Trophoblast cell (in vitro differentiated cells and primary cell): ENCODE results near the gene CPLANE2.
A peak's percentile ranks its signal among the peaks of the same experiment; 100 is the strongest.

Experiments used
- DNase-seq, 2 donors: peaks; one replicate each; pipeline ENCODE4 v3.0.0-alpha.2; 2016
- H2AFZ ChIP-seq: 2 replicates; pipeline ENCODE4 v1.6.1; 2013; ENCODE audit warnings: low read length, moderate library complexity, mild to moderate bottlenecking; ENCODE audit not compliant: insufficient read depth, poor library complexity
- H2AK5ac ChIP-seq: 2 replicates; pipeline ENCODE4 v1.6.1; 2013; ENCODE audit warnings: mild to moderate bottlenecking, low read length
- H2BK120ac ChIP-seq: 2 replicates; pipeline ENCODE4 v1.6.1; 2013; ENCODE audit warnings: low read length, mild to moderate bottlenecking, moderate library complexity; ENCODE audit not compliant: insufficient read depth, poor library complexity
- H2BK12ac ChIP-seq: 2 replicates; pipeline ENCODE4 v1.6.1; 2013; ENCODE audit warnings: mild to moderate bottlenecking, low read length, moderate library complexity
- H2BK5ac ChIP-seq: 2 replicates; pipeline ENCODE4 v1.6.1; 2013; ENCODE audit warnings: low read length, low read depth, moderate library complexity, mild to moderate bottlenecking; ENCODE audit not compliant: poor library complexity
- H3K14ac ChIP-seq: 2 replicates; pipeline ENCODE4 v1.6.1; 2013; ENCODE audit warnings: mild to moderate bottlenecking, low read length
- H3K18ac ChIP-seq: 2 replicates; pipeline ENCODE4 v1.6.1; 2013; ENCODE audit warnings: mild to moderate bottlenecking, low read length
- H3K23ac ChIP-seq: 2 replicates; pipeline ENCODE4 v1.6.1; 2013; ENCODE audit warnings: low read length
- H3K27ac ChIP-seq: 2 replicates; pipeline ENCODE4 v1.5.1; 2013; ENCODE audit warnings: low read depth, mild to moderate bottlenecking, inconsistent platforms, low read length, moderate library complexity
- H3K27me3 ChIP-seq: 2 replicates; pipeline ENCODE4 v1.6.1; 2013; ENCODE audit warnings: inconsistent platforms, mild to moderate bottlenecking, low read length, moderate library complexity; ENCODE audit not compliant: insufficient read depth
- H3K36me3 ChIP-seq, 2 experiments: 1 replicate in 1 of 2; 2 replicates in 1 of 2; pipeline ENCODE4 v1.6.1; 2013; ENCODE audit warnings: low read length in 2 of 2, mild to moderate bottlenecking in 2 of 2, moderate library complexity in 1 of 2; ENCODE audit not compliant: insufficient read depth in 2 of 2, control insufficient read depth in 1 of 2
- H3K4ac ChIP-seq: 2 replicates; pipeline ENCODE4 v1.6.1; 2013; ENCODE audit warnings: low read depth, mild to moderate bottlenecking, low read length, moderate library complexity
- H3K4me1 ChIP-seq, 2 experiments: 1 replicate in 1 of 2; 2 replicates in 1 of 2; pipeline ENCODE4 v1.6.1; 2013; ENCODE audit warnings: low read length in 2 of 2, mild to moderate bottlenecking in 2 of 2, moderate library complexity in 1 of 2; ENCODE audit not compliant: insufficient read depth in 2 of 2, control insufficient read depth in 1 of 2
- H3K4me2 ChIP-seq: 2 replicates; pipeline ENCODE4 v1.6.1; 2013; ENCODE audit warnings: inconsistent platforms, mild to moderate bottlenecking, low read length, moderate library complexity
- H3K4me3 ChIP-seq: 2 replicates; pipeline ENCODE4 v1.5.1; 2013; ENCODE audit warnings: mild to moderate bottlenecking, low read depth, low read length, inconsistent platforms
- H3K79me1 ChIP-seq: one replicate; pipeline ENCODE4 v1.6.1; 2013; ENCODE audit warnings: low read length
- H3K79me2 ChIP-seq: 2 replicates; pipeline ENCODE4 v1.6.1; 2013; ENCODE audit warnings: low read length, mild to moderate bottlenecking; ENCODE audit not compliant: control insufficient read depth, insufficient read depth, poor library complexity
- H3K9ac ChIP-seq: 2 replicates; pipeline ENCODE4 v1.6.1; 2013; ENCODE audit warnings: mild to moderate bottlenecking, low read length
- H3K9me3 ChIP-seq: 2 replicates; pipeline ENCODE4 v1.6.1; 2013; ENCODE audit warnings: low read depth, mild to moderate bottlenecking, control low read depth, inconsistent platforms, low read length; ENCODE audit not compliant: insufficient read depth
- H4K12ac ChIP-seq: 2 replicates; pipeline ENCODE4 v1.6.1; 2013; ENCODE audit warnings: low read depth, mild to moderate bottlenecking, low read length, moderate library complexity
- H4K8ac ChIP-seq: 2 replicates; pipeline ENCODE4 v1.6.1; 2013; ENCODE audit warnings: low read depth, mild to moderate bottlenecking, low read length, moderate library complexity
- H4K91ac ChIP-seq: one replicate; pipeline ENCODE4 v1.6.1; 2013; ENCODE audit warnings: low read depth, mild to moderate bottlenecking, low read length, moderate library complexity
- WGBS: extraction: QIAGEN DNeasy Blood & Tissue Kit; methylation state at CpG from one replicate; pipeline ENCODE4 v1.1.7; 2013; ENCODE audit warnings: missing lambda C conversion rate; ENCODE audit not compliant: insufficient read length, insufficient coverage; ENCODE audit errors: extremely low coverage; 5-methylcytosine and 5-hydroxymethylcytosine counted together

CPLANE2 gene

GRCh38 chr1:16237343-16237830 is 404 bp upstream of the CPLANE2 start:
- no peak overlapping the region for H2AFZ ChIP-seq
- no peaks in the 10 kb centered on the region for H3K36me3 ChIP-seq
- no peak overlapping the region for H4K91ac ChIP-seq
- H2BK12ac ChIP-seq: no peak overlapping the region
- peaks cover 0 to 6% of the 10 kb centered on the region in 2 experiments for H3K4me1 ChIP-seq
- no peaks in the 10 kb centered on the region for H3K9me3 ChIP-seq
- H3K4ac ChIP-seq: no peak overlapping the region
- no peak overlapping the region for H3K14ac ChIP-seq
- H3K4me3 ChIP-seq: no peak overlapping the region
- no peak overlapping the region for H2BK5ac ChIP-seq
- H4K8ac ChIP-seq: peak overlapping the region; percentile 62
- no CpG with 5 or more reads among the region's 6 CpGs for WGBS
- no peaks in the 10 kb centered on the region for H3K79me1 ChIP-seq
- peak overlapping the region; percentile 91 for H3K4me2 ChIP-seq
- no peak overlapping the region for H3K23ac ChIP-seq
- no peak overlapping the region for H2AK5ac ChIP-seq
- H4K12ac ChIP-seq: no peak overlapping the region
- no peak overlapping the region for H2BK120ac ChIP-seq
- no peak overlapping the region for H3K27ac ChIP-seq
- peaks cover 1% of the 10 kb centered on the region for H3K79me2 ChIP-seq
- H3K27me3 ChIP-seq: no peaks in the 10 kb centered on the region
- no peak overlapping the region for H3K9ac ChIP-seq
- no peak overlapping the region for H3K18ac ChIP-seq
- DNase-seq: no peak

DNA sequence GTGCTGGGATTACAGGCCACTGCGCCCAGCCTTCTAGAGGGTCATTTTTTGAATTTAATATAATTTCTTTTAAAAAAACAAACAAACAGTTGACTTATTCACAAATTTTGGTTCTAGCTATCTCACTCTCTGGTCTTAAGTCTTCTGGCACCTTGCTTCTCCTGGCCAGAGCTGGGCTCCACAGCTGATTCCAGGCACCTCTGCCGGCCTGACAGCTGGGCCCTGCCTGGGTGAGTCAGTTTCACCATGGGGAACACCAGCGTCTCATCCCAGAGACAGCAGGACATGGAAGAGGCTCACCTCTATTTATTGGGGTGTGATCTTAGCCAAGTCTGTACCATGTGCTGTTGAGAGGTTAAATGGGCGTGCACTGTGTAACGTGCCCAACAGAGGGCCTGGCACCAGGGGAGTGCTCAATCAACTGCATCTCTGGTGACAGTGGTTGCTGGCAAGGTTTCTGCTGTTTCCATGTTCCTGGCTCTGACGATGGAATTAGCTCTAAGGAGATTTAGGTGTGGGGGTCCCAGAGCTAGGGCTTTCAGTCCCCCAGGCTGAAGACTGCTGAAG is 956 bp downstream of the CPLANE2 start:
- H3K18ac ChIP-seq: no peak overlapping the region
- no CpG with 5 or more reads among the region's 6 CpGs for WGBS

GRCh38 chr1:16235347-16235746 is 1.6 kb downstream of the CPLANE2 start:
- no peaks in the 10 kb centered on the region for H3K27me3 ChIP-seq
- no peak overlapping the region for H2AFZ ChIP-seq
- no peak overlapping the region for H4K91ac ChIP-seq
- peaks cover 0 to 6% of the 10 kb centered on the region in 2 experiments for H3K4me1 ChIP-seq
- H3K18ac ChIP-seq: no peak overlapping the region
- no peak overlapping the region for H4K8ac ChIP-seq
- H2BK5ac ChIP-seq: no peak overlapping the region
- H2BK120ac ChIP-seq: no peak overlapping the region
- H3K4ac ChIP-seq: no peak overlapping the region
- H3K9me3 ChIP-seq: no peaks in the 10 kb centered on the region
- no peak overlapping the region for H2BK12ac ChIP-seq
- WGBS: no CpG with 5 or more reads among the region's 2 CpGs
- H2AK5ac ChIP-seq: no peak overlapping the region
- DNase-seq: no peak
- no peak overlapping the region for H3K27ac ChIP-seq
- no peak overlapping the region for H3K9ac ChIP-seq
- peaks cover 0 to 2% of the 10 kb centered on the region in 2 experiments for H3K36me3 ChIP-seq
- no peak overlapping the region for H3K23ac ChIP-seq
- no peaks in the 10 kb centered on the region for H3K79me1 ChIP-seq
- no peak overlapping the region for H3K4me2 ChIP-seq
- H3K4me3 ChIP-seq: no peak overlapping the region
- peaks cover 1% of the 10 kb centered on the region for H3K79me2 ChIP-seq
- no peak overlapping the region for H4K12ac ChIP-seq
- no peak overlapping the region for H3K14ac ChIP-seq

More for the DNA sequence above, 956 bp downstream of the CPLANE2 start:
- Histone ChIP-seq H3K23ac (no peak overlapping the region), H3K27me3 (no peaks in the 10 kb centered on the region), H2BK120ac (no peak overlapping the region), H3K4me3 (peak overlapping the region; percentile 78), H3K14ac (no peak overlapping the region), H4K91ac (no peak overlapping the region), H2AFZ (no peak overlapping the region), H3K36me3 (peaks cover 0 to 2% of the 10 kb centered on the region in 2 experiments), H3K79me2 (peaks cover 1% of the 10 kb centered on the region), H3K4ac (no peak overlapping the region), H3K79me1 (no peaks in the 10 kb centered on the region), H2BK12ac (no peak overlapping the region), H4K8ac (no peak overlapping the region), H3K9ac (no peak overlapping the region), H3K4me2 (peak overlapping the region; percentile 91), H3K9me3 (no peaks in the 10 kb centered on the region), H3K4me1 (peaks cover 0 to 6% of the 10 kb centered on the region in 2 experiments), H3K27ac (no peak overlapping the region), H2AK5ac (no peak overlapping the region), H4K12ac (no peak overlapping the region), H2BK5ac (no peak overlapping the region)
- DNase-seq: no peak

DNA sequence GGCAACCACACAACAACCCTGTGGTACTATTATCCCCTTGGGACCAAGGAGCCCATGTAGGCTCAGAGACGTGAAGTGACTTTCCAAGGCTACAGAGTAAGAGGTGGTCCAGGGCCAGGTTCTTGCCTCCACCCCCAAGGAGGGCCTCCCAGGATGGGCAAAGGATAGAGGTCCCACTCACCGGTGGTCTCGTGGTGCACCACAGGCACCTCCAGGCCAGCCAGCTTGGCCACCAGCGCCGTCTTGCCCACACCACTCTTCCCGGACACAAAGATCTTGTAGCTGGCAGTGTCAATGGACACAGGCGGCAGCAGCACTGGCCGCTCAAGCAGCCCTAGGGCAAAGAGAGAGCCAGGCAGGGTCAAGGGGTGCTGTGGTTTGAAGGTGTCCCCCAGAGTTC is 3.6 kb downstream of the CPLANE2 start:
- H3K4me1 ChIP-seq: peaks cover 0 to 6% of the 10 kb centered on the region in 2 experiments
- no peak overlapping the region for H3K23ac ChIP-seq
- H2AFZ ChIP-seq: no peak overlapping the region
- H3K79me2 ChIP-seq: peaks cover 1% of the 10 kb centered on the region
- no peak overlapping the region for H2BK120ac ChIP-seq
- H2BK5ac ChIP-seq: no peak overlapping the region
- peaks cover 3% of the 10 kb centered on the region for H3K27me3 ChIP-seq
- H3K36me3 ChIP-seq: peaks cover 0 to 2% of the 10 kb centered on the region in 2 experiments
- no peak overlapping the region for H3K4ac ChIP-seq
- no peaks in the 10 kb centered on the region for H3K79me1 ChIP-seq
- no peak for DNase-seq
- no peak overlapping the region for H3K27ac ChIP-seq
- no peak overlapping the region for H3K4me2 ChIP-seq
- no peak overlapping the region for H3K18ac ChIP-seq
- H2AK5ac ChIP-seq: no peak overlapping the region
- peaks cover 2% of the 10 kb centered on the region for H3K9me3 ChIP-seq
- no peak overlapping the region for H4K8ac ChIP-seq
- no peak overlapping the region for H4K91ac ChIP-seq
- WGBS: no CpG with 5 or more reads among the region's 8 CpGs
- no peak overlapping the region for H4K12ac ChIP-seq
- H2BK12ac ChIP-seq: no peak overlapping the region
- no peak overlapping the region for H3K14ac ChIP-seq
- no peak overlapping the region for H3K4me3 ChIP-seq
- H3K9ac ChIP-seq: no peak overlapping the region
